SH-SY5Y (cell line): Measurements from ENCODE around the gene GALNT1.

ENCODE experiments used
- GATA2 ChIP-seq: IDR thresholded peaks from 2 replicates; pipeline ENCODE4 v1.6.1; 2011; ENCODE audit warnings: mild to moderate bottlenecking, low read depth, low read length
- GATA3 ChIP-seq: IDR thresholded peaks from 2 replicates; pipeline ENCODE4 v1.6.1; 2011; ENCODE audit warnings: low read depth, mild to moderate bottlenecking, low read length, moderate library complexity

GALNT1 gene

DNA sequence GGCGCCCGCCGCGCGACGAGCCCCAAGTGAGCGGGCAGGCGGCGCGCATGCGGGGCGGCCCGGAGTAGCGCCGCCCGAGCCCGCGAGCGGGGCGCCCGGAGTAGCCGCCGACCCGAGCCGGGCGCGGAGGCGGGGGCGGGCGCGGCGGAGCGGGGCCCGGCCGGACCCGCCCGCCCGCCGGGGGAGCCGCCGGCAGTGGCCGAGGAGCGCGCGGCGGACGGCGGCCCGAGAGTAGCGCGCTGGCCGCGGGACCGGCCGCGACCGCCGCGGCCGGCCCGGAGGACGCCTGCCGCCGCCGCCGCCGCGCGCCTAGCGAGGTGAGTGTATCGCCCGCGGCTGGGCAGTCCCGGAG is at the start of gene GALNT1:
Gene GALNT1, plus strand, starts transcription at position 195 of the 352 bp plus-strand sequence. CDS start 72,923 bp downstream, outside the sequence.
- no peak for TF ChIP-seq GATA3
- no peak for TF ChIP-seq GATA2

DNA sequence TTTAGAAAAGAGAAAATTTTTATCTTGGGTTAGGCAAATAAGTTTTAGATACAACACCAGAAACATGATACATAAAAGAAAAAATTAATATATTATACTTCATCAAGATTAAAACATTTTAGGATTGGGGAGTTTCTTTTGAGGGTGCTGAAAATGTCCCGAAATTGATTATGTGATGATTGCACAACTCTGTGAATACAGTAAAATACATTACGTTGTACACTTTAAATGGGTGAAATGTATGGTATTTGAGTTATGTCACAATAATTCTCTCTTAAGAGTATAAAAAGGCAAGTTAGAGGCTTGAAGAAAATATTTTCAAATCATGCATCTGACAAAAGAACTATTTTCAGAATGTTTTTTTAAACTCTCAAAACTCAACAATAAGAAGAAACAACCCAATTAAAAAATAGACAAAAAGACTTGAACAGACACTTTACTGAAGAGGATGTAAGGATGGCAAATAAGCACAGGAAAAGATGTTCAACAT is 47.6 kb upstream of the GALNT1 start:
- TF ChIP-seq GATA2: no peak
- no peak for TF ChIP-seq GATA3

DNA sequence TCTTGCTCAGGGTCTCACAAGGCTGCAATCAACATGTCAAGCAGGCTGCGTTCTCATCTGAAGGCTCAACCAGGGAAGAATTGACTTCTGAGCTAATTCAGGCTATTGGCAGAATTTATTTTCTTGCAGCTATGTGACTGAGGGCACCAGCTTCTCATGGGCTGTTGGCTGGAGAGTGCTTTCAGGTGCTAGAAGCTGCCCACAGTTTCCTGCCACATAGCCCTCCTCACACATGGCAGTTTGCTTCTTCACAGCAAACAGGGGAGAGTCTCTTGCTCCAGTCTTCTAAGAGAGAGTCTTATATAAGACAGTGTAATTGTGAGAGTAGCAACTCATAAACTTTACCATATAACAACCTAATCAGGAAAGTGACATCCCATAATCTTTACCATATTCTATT is 46.2 kb upstream of the GALNT1 start:
- TF ChIP-seq GATA3: no peak
- TF ChIP-seq GATA2: no peak

DNA sequence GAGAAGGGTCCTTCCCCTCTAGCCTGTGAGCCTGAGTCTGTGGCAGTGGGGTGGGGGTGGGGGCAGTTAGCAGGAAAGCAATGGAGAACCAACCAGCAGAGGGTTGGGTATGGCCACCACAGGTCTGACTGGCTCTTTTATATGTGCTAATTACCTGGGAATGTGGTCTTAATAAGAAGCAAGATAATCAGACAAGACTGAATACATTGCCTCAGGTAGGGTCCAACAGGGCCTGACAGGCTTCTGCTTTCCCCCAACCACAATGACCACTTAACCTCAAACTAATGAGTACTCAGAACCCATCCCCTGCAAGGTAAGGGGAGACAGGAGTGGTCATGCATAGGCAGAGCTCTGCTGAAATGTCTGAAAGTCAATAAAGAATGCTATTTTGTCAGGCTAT is 39.2 kb upstream of the GALNT1 start:
- TF ChIP-seq GATA3 (no peak), GATA2 (no peak)

DNA sequence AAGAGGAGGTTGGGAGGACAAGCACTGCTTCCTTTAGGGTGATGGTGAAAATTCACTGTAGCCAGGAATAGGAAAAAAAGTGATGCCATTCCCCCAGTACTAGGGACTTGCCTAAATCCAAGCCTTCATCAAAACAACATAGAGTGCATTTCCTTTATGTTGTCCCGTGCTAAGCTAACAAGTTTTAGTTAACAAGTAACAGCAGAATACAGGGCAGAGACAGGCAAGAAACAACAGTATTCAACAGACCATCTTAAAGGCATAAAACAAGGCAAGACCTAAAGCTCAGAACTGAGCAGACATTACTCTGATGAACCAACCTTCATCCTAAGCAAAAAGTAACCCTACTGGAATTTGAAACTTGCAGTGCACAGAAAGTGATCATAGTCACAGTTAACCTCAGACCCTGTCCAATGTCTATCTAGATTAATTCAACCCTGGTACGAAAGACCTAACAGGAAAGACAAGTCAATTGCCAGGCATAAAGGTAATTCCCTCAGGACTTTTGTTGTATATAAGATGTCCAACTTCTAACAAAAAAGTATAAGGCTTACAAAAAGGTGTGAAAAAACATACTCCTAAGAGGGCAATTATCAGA is 34.4 kb upstream of the GALNT1 start:
- no peak for TF ChIP-seq GATA3
- TF ChIP-seq GATA2: no peak

DNA sequence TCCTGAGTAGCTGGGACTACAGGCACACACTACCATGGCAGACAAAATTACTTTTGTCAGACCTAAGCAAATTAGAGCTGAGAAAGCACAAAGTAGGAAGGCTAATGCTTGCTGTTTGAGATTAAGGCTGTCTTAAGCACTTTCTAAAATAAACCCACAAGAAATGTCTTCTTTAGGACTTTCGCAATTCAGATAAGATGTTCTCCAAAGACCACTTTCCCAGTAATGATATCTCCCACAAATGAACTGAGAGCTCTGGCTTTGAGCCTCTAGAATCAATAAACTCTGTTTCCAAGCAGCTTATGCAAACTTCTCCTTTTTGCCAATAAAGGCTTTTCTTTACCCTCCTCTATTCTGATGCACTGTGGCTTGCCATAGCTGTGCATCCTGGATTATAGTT is 32.0 kb upstream of the GALNT1 start:
- TF ChIP-seq GATA2 (no peak), GATA3 (no peak)

DNA sequence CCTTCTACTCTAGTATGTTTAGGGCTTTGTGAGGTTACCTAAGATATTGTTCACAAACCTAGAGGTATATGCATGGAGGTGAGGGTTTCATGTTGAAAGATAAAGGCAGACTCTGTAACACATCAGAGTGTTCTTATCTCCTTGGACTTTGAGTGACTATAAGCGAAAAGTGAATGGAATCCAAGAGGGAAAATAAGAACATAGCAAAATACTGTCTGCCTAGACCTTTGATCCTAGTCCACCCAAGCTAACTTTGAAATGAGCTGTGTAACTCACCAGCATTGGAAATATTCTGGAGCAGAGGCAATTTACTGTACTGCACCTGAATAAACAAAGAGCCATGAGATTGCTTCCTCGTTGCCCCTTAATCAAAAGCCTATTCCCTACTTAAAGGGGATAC is 28.2 kb upstream of the GALNT1 start:
- TF ChIP-seq GATA3: no peak
- no peak for TF ChIP-seq GATA2

DNA sequence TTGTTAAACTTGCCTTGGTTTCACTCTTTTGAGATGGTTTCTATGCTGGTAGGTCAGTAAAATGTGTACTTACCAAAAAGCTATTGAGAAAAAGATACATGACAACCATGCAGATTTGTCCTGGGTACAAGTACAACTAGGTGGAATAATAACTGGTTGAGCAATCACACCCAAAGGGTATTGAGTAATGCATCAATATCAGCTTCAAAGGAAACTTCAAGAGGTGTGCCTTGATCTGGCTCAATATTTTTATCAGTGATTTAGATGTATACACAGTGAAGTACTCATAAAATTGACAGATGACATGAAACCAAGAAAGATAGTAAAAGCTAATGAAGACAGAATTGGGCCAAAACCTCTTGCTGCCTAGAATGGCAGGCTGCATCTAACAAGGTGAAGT is 21.7 kb upstream of the GALNT1 start:
- TF ChIP-seq GATA2 (no peak), GATA3 (no peak)

DNA sequence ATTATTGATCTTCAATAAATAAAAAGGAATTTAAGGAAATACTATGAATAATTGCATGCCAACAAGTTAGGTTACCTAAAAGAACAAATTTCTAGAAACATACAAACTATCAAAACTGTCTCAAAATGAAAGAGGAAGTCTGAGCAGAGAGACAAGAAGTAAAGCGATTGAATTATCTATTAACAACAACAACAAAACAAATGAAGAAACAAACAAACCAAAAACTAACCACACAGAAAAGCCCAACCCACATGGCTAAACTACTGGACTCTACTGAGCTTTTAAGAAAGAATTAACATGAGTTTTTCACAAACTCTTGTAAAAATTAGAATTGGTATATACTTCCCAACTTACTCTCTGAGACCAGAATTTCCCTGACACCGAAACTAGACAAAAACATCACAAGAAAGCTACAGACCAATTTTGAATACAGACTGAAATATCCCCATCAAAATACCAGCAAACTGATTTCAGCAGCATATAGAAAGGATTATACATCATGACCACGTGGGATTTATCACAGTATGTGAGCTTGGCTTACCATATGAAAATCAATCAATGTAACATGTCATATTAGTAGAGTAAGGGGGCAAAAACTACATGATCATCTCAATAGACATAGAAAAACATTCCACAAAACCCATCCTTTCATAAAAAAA is 16.6 kb upstream of the GALNT1 start:
- no peak for TF ChIP-seq GATA2
- TF ChIP-seq GATA3: no peak

DNA sequence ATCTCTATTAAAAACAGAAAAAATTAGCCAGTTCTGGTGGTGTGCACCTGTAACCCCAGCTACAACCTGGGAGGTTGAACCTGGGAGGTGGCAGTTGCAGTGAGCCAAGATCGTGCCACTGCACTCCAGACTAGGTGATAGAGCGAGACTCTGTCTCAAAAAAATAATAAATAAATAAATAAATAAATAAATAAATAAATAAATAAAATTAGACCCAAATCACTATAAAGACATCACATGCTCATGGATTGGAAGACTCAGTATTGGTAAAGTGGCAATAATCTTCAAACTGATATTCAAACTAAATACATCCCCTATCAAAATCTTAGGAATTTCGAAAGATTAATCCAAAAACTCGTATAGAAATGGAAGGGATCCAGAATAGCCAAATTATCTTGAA is 15.5 kb upstream of the GALNT1 start:
- TF ChIP-seq GATA2 (no peak), GATA3 (no peak)

DNA sequence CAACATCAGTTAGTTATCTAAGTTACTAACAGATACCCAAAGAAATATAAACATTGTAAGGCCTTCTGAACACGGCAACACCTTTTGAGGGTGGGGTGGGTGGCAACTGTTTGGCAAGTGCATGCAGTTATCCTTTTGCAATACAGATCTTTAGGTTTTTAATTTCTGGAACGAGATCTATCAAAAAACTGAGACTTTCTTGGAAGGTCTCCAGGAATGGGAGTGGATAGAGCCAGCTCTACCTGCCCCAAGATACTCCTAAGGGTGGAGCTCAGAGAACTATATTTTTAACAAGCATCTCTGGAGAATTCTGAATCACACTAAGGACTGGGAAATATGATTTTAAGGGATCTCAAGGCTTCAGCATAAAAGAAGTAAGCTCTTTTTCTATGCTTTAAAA is 11.4 kb upstream of the GALNT1 start:
- TF ChIP-seq GATA2 (no peak), GATA3 (no peak)

DNA sequence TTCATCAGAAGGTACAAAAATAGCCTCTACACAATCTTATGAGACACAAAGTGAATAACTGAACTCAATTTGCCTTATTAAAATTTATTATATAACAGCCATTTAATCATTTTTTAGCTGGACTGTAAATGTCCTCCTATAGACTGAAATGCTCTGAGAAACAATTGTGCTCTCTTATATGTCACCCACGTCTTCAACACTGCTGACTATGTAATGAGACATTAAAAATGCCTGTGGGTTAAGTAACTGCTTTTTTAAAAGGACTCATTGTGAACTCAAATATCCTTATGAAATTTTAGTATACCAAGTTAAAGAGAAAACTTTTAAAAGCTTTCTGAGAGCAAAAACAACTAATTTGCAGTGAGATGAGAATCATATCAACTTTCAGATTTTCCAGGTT is 10.4 kb upstream of the GALNT1 start:
- TF ChIP-seq GATA3 (no peak), GATA2 (no peak)

DNA sequence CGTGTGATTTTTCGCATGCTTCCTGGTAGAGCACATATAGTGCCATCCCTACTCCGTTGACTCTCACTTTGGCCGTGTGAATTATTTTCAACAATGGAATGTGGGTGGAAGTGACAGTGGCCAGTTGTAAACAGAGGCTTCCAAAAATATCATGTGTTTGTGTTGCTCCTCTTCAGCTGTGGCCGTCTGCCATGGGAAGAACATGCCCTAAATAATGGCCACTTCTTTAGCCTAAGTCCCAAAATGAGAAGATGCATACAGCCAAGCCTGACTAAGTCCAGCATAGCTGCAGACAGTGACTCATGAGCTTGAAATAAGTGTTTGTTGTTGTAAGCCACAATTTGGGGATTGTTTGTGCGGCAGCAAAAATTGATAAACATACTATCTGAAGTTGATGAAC is 8.9 kb upstream of the GALNT1 start:
- TF ChIP-seq GATA3: no peak
- no peak for TF ChIP-seq GATA2

DNA sequence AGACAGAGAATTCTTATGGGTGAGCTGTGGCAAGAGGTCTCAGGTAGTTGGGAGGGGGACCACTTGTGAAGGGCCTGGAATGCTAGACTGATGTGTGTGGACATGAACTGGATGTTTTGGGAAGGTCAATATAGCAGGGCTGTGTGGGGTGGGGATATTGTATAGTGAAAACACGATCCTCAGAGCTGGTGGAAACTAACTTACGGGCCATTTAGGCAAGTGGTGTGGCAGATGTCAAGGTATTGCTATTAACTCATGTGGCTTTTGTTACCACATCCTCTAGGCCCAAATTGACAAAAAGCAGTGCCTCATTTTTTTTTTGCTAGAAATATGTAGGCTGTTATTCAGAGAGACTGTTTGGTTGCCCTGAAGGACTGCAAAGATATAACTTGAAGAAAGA is 8.0 kb upstream of the GALNT1 start:
- no peak for TF ChIP-seq GATA2
- no peak for TF ChIP-seq GATA3

DNA sequence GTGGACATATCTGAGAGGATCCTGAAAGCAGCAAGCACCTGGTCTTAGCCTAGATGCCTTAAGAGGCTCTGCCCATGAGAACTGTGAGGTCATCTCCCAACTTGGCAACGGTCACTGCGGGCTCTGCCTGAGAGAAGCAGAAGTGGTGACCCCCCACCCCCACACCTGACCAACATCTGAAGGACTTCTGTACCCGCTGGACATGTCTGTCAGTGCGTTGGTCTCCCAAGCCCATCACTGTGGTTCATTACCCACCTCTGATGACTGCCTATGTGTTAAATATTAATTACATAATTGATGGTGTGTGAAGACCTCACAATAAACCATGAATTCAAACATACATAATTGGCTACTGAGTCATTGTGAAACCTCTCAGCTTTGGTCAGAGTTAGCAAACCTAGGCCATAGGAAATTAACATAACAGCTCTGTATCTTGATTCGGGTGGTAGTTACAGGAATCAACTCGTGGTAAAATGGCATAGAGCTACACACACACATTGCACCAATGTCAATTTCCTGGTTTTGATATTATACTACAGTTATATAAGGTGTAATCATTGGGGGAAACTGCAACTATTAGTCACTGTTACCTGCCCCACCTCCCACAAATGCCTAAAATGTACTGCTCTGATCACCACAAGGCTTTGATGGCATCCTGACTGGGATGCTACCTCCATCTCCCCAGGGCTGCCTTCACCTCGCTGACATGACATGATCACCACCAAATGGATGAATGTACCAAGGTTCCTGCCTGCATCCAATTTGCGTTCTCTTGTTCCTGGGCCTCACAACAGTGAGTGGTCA is 4.3 kb upstream of the GALNT1 start:
- TF ChIP-seq GATA2: no peak
- no peak for TF ChIP-seq GATA3

DNA sequence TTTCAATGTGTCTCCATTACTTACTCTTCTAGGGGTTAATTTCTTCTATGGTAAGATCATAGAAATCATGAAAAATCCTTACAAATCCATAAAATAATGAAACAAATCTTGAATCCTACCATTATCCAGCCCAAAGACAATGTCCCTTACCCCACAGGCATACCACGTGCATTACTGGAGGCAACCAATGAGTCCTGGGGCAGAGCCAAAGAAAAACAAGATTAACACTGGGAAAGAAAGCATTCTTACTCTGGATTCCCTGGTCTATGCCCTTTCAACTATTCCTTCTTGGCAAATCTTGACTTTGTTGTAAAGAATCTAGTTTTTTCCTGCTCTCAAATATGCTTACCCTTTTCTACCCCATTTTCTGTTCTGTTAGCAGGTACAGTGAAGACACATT is 3.1 kb upstream of the GALNT1 start:
- TF ChIP-seq GATA2 (no peak), GATA3 (no peak)
